ENCODE data around the gene TEX44. TPM values are rescaled to one million over a fixed set of nuclear protein-coding genes. Genes with fewer than 3 reads are reported as not detected.

Gene TEX44
- total RNA-seq, 2 experiments from 2014 or later, result not detected

GRCh38 chr2:231634412-231634811 lies 41.7 kb downstream of the TEX44 start:
- no peaks in the 10 kb centered on the region for H3K9me3 ChIP-seq (ENCODE audit: control insufficient read depth in 1 of 2, insufficient read depth in 1 of 2, low read length in 2 of 2)
- no peaks in the 10 kb centered on the region for H3K4me1 Mint-ChIP-seq (ENCODE audit: low read depth)
- H3K27ac Mint-ChIP-seq, result no peak overlapping the region
- DNase-seq (no peak), ATAC-seq (ENCODE audit: poor library complexity) (no peak)
- no peaks in the 10 kb centered on the region for H3K36me3 Mint-ChIP-seq (ENCODE audit: low read depth)
- no peaks in the 10 kb centered on the region for H3K36me3 ChIP-seq (ENCODE audit: insufficient read depth, low read length)
- ChIA-PET POLR2A (no interaction called here), CTCF (no interaction called here)
- no peak overlapping the region for H3K4me3 ChIP-seq (ENCODE audit: low read length)
- no peak for TF ChIP-seq CTCF (IDR thresholded peaks at IDR 0.05)
- intact Hi-C loops (cut with DNase I, micrococcal nuclease), result no loop called here
- no peaks in the 10 kb centered on the region for H3K27me3 Mint-ChIP-seq
- no peak overlapping the region for H3K27ac ChIP-seq (ENCODE audit: low read depth in 1 of 2, low read length in 2 of 2)
- no peaks in the 10 kb centered on the region for H3K9me3 Mint-ChIP-seq
- no peaks in the 10 kb centered on the region for H3K4me1 ChIP-seq (ENCODE audit: insufficient read depth, low read length)
- no peak overlapping the region for H3K4me3 Mint-ChIP-seq
- no peaks in the 10 kb centered on the region for H3K27me3 ChIP-seq (ENCODE audit: control insufficient read depth in 1 of 2, insufficient read depth in 2 of 2, low read length in 2 of 2)

- no peaks in the 10 kb centered on the region for H3K36me3 ChIP-seq (ENCODE audit: insufficient read depth, low read length)
- H3K9me3 ChIP-seq (ENCODE audit: control insufficient read depth in 1 of 2, insufficient read depth in 1 of 2, low read length in 2 of 2), result no peaks in the 10 kb centered on the region
- H3K27me3 ChIP-seq (ENCODE audit: control insufficient read depth in 1 of 2, insufficient read depth in 2 of 2, low read length in 2 of 2), result no peaks in the 10 kb centered on the region
- intact Hi-C loops (cut with DNase I, micrococcal nuclease), result loop anchor here in 1 of 2 experiments (5.0 kb wide), 1 partner anchor 298 kb away; no protein-coding TSS in a partner anchor
- no peak overlapping the region for H3K4me3 Mint-ChIP-seq
- ATAC-seq (ENCODE audit: poor library complexity), result no peak
- POLR2A ChIA-PET, result no interaction called here
- DNase-seq, result no peak
- H3K36me3 Mint-ChIP-seq (ENCODE audit: low read depth), result no peaks in the 10 kb centered on the region
- CTCF ChIA-PET, result no interaction called here
- H3K4me1 ChIP-seq (ENCODE audit: insufficient read depth, low read length), result no peaks in the 10 kb centered on the region
- no peak overlapping the region for H3K27ac Mint-ChIP-seq
- H3K27me3 Mint-ChIP-seq, result no peaks in the 10 kb centered on the region
- H3K4me1 Mint-ChIP-seq (ENCODE audit: low read depth), result no peaks in the 10 kb centered on the region
- H3K9me3 Mint-ChIP-seq, result no peaks in the 10 kb centered on the region
- H3K4me3 ChIP-seq (ENCODE audit: low read length), result no peak overlapping the region
- TF ChIP-seq CTCF (IDR thresholded peaks at IDR 0.05), result no peak
- no peak overlapping the region for H3K27ac ChIP-seq (ENCODE audit: low read depth in 1 of 2, low read length in 2 of 2)
Observed at GRCh38 chr2:231634951-231635875, 42.5 kb downstream of the TEX44 start.

- H3K27ac ChIP-seq (ENCODE audit: low read depth in 1 of 2, low read length in 2 of 2), result no peak overlapping the region
- ChIA-PET CTCF (no interaction called here), POLR2A (no interaction called here)
- peaks cover 14% of the 10 kb centered on the region for H3K4me1 Mint-ChIP-seq (ENCODE audit: low read depth)
- H3K27ac Mint-ChIP-seq, result no peak overlapping the region
- H3K4me3 Mint-ChIP-seq, result no peak overlapping the region
- no peaks in the 10 kb centered on the region for H3K27me3 Mint-ChIP-seq
- no peak overlapping the region for H3K4me3 ChIP-seq (ENCODE audit: low read length)
- H3K9me3 ChIP-seq (ENCODE audit: control insufficient read depth in 1 of 2, insufficient read depth in 1 of 2, low read length in 2 of 2), result no peaks in the 10 kb centered on the region
- no peak for TF ChIP-seq CTCF (IDR thresholded peaks at IDR 0.05)
- H3K27me3 ChIP-seq (ENCODE audit: control insufficient read depth in 1 of 2, insufficient read depth in 2 of 2, low read length in 2 of 2), result no peaks in the 10 kb centered on the region
- ATAC-seq (ENCODE audit: poor library complexity) (no peak), DNase-seq (no peak)
- H3K36me3 ChIP-seq (ENCODE audit: insufficient read depth, low read length), result no peaks in the 10 kb centered on the region
- H3K36me3 Mint-ChIP-seq (ENCODE audit: low read depth), result no peaks in the 10 kb centered on the region
- H3K9me3 Mint-ChIP-seq, result no peaks in the 10 kb centered on the region
- intact Hi-C loops (cut with DNase I, micrococcal nuclease), result no loop called here
- H3K4me1 ChIP-seq (ENCODE audit: insufficient read depth, low read length), result peaks cover 10% of the 10 kb centered on the region
Observed at GRCh38 chr2:231640241-231640640, 47.6 kb downstream of the TEX44 start.

Data from CD4-positive, alpha-beta T cell (primary cell).